SK-N-SH treated with all-trans-retinoic acid at 6 μM for 48 hours (cell line): Measurements from ENCODE around the gene PALLD.

Experiments
- ARNTL ChIP-seq: fragments of 450-650 bp; formaldehyde crosslinking; IDR thresholded peaks from 2 replicates; pipeline ENCODE4 v1.5.0; 2020; ENCODE audit warnings: low read depth, mild to moderate bottlenecking, moderate library complexity, borderline replicate concordance
- GLIS3 ChIP-seq: fragments of 250-450 bp; sonication (Bioruptor Pico); IDR thresholded peaks from 2 replicates; pipeline ENCODE4 v1.5.0; 2020; ENCODE audit warnings: mild to moderate bottlenecking, moderate library complexity
- TF ChIP-seq, protein P1 (sequence below): fragments of 250-450 bp; sonication (Bioruptor Pico); IDR thresholded peaks from 2 replicates; pipeline ENCODE4 v1.8.0; 2020; ENCODE audit warnings: mild to moderate bottlenecking, moderate library complexity, borderline replicate concordance

DNA sequence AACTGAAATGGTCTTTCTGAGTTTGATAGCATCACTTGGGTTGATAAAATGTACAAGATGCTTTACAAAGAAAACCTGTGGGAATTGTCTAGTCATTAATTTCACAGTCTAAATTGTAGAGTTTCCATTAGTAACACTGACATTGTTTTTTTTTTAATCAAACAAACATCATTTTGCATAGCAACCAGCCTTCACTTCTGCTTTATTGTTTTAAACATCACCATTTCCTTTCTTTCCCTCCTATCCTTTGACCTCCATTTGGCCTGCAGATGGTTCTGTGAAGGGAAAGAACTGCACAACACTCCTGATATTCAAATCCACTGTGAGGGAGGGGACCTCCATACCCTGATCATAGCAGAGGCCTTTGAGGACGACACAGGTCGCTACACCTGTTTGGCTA is 171.1 kb downstream of the PALLD start:
- no peak for TF ChIP-seq ARNTL (CRISPR knock-in tag)
- no peak for TF ChIP-seq GLIS3 (CRISPR knock-in tag)
- TF ChIP-seq, protein P1, sequence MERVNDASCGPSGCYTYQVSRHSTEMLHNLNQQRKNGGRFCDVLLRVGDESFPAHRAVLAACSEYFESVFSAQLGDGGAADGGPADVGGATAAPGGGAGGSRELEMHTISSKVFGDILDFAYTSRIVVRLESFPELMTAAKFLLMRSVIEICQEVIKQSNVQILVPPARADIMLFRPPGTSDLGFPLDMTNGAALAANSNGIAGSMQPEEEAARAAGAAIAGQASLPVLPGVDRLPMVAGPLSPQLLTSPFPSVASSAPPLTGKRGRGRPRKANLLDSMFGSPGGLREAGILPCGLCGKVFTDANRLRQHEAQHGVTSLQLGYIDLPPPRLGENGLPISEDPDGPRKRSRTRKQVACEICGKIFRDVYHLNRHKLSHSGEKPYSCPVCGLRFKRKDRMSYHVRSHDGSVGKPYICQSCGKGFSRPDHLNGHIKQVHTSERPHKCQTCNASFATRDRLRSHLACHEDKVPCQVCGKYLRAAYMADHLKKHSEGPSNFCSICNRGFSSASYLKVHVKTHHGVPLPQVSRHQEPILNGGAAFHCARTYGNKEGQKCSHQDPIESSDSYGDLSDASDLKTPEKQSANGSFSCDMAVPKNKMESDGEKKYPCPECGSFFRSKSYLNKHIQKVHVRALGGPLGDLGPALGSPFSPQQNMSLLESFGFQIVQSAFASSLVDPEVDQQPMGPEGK (CRISPR knock-in tag): no peak
